ENCODE results near the gene SLC25A48. TPM values are rescaled to one million over a fixed set of nuclear protein-coding genes. Genes with fewer than 3 reads are reported as not detected.

SLC25A48 gene
- total RNA-seq, 2 experiments from 2014 or later: not detected

DNA sequence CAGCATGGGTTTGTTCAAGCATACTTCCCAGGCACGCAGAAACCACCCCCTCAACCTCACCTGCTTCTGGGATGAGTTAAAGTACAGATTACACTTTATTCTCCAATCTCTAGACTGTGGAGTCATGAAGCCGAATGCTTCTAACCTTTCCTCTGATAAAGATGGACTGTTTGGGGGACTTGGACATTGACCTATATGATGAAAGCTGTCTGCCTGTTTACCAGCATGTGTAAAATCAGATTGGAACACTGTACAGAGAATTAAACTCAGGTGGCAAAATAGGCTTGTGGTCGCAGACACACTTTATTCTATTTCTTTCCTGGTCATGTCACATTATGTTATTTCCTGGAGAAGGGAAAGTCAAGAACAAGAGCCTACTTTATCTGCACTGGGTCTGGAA lies 35.5 kb downstream of the SLC25A48 start:
- Mint-ChIP-seq H3K4me3 (no peak overlapping the region), H3K4me1 (no peaks in the 10 kb centered on the region), H3K9me3 (no peaks in the 10 kb centered on the region), H3K36me3 (ENCODE audit: low read depth) (no peaks in the 10 kb centered on the region), H3K27ac (no peak overlapping the region), H3K27me3 (peaks cover 15% of the 10 kb centered on the region)
- ChIA-PET POLR2A (no interaction called here), CTCF (no interaction called here)
- DNase-seq: no peak

DNA sequence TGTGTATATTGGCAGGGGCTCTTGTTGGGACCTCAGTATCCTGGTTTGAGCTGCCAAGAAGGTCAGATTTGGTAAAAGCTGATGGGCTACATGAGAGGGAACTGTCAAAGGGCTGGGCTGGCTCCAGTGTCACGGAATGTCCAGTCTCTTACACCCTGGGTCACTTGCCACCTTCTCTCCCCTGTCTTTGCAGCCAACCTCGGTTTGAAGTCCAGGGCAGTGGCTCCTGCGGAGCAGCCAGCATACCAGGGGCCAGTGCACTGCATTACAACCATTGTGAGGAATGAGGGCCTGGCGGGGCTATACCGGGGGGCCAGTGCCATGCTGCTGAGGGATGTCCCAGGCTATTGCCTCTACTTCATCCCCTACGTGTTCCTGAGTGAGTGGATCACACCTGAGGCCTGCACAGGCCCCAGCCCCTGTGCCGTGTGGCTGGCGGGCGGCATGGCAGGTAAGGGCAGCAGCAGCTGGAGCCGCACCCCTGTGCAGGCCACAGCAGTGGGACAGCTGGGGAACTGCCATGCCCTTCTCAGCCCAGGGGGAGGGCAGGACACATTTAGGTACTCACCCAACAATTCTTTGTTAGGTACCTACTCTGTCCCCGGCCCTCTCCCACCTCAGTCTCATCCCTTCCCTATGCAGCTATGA lies 36.9 kb downstream of the SLC25A48 start:
- H3K36me3 Mint-ChIP-seq (ENCODE audit: low read depth): no peaks in the 10 kb centered on the region
- H3K27ac Mint-ChIP-seq: no peak overlapping the region
- no peaks in the 10 kb centered on the region for H3K4me1 Mint-ChIP-seq
- no peak overlapping the region for H3K4me3 Mint-ChIP-seq
- CTCF ChIA-PET: no interaction called here
- POLR2A ChIA-PET: no interaction called here
- H3K9me3 Mint-ChIP-seq: no peaks in the 10 kb centered on the region
- no peak for DNase-seq
- peaks cover 16% of the 10 kb centered on the region for H3K27me3 Mint-ChIP-seq

DNA sequence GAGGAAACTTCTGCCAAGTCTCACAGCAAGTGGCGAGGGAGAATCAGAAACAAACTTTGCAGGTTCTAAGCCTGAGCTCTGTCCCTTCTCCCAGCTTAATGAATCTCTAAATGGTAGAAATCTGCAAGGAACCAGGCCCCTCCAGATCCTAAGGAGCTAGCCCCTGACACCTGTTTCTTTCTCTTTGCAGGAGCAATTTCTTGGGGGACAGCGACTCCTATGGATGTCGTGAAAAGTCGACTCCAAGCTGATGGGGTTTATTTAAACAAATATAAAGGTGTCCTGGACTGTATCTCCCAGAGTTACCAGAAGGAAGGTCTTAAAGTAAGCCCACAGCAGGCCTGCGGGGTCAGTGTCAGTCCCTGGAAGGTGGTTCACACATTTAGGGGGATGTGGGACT lies 39.4 kb downstream of the SLC25A48 start:
- DNase-seq: no peak
- Mint-ChIP-seq H3K27ac (no peak overlapping the region), H3K4me1 (no peaks in the 10 kb centered on the region), H3K9me3 (no peaks in the 10 kb centered on the region), H3K27me3 (peaks cover 15% of the 10 kb centered on the region), H3K4me3 (no peak overlapping the region), H3K36me3 (ENCODE audit: low read depth) (no peaks in the 10 kb centered on the region)
- POLR2A ChIA-PET: no interaction called here
- CTCF ChIA-PET: no interaction called here

GRCh38 chr5:135874461-135874860 lies 40.0 kb downstream of the SLC25A48 start:
- DNase-seq: no peak
- Mint-ChIP-seq H3K27me3 (peaks cover 15% of the 10 kb centered on the region), H3K9me3 (no peaks in the 10 kb centered on the region), H3K4me3 (no peak overlapping the region), H3K4me1 (no peaks in the 10 kb centered on the region), H3K36me3 (ENCODE audit: low read depth) (no peaks in the 10 kb centered on the region), H3K27ac (no peak overlapping the region)
- CTCF ChIA-PET: interaction anchor here (0.9 kb wide), 1 partner anchor 9 kb away, joined by 3 read pairs; no protein-coding TSS in a partner anchor
- POLR2A ChIA-PET: no interaction called here

DNA sequence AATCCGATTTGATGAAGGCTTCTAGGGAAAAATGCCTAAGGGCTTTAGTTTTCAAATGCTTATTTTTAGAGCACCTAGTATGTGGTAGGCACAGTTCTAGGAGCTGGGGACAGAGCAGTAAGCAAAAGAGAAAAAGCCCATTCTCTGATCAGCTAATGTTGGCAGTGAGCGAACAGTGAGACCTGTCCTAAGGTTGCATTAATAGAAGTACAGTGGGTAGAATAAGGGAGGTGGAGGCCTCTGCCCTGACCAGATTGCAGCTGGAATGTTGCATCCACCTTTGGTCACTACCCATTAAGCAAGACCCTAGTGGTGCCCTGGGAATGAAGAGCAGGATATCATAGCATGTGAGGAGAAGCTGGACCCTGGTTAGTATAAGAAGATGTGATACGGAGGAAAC lies 41.1 kb downstream of the SLC25A48 start:
- ChIA-PET POLR2A (no interaction called here), CTCF (interaction anchor here (0.7 to 1.0 kb wide), 2 partner anchors 45 to 216 kb away, joined by 3 to 7 read pairs; no protein-coding TSS in a partner anchor)

GRCh38 chr5:135876146-135876545 lies 41.7 kb downstream of the SLC25A48 start:
- Mint-ChIP-seq H3K4me1 (no peaks in the 10 kb centered on the region), H3K27ac (no peak overlapping the region), H3K36me3 (ENCODE audit: low read depth) (no peaks in the 10 kb centered on the region), H3K9me3 (no peaks in the 10 kb centered on the region), H3K4me3 (no peak overlapping the region), H3K27me3 (peaks cover 18% of the 10 kb centered on the region)
- ChIA-PET POLR2A (no interaction called here), CTCF (interaction anchor here (0.6 to 1.0 kb wide), 4 partner anchors 46 to 316 kb away, joined by 3 to 7 read pairs (median 5); no protein-coding TSS in a partner anchor)
- no peak for DNase-seq

More for the DNA sequence above, 41.1 kb downstream of the SLC25A48 start:
- no peak overlapping the region for H3K4me3 Mint-ChIP-seq
- no peak for DNase-seq
- H3K9me3 Mint-ChIP-seq: no peaks in the 10 kb centered on the region
- no peaks in the 10 kb centered on the region for H3K36me3 Mint-ChIP-seq (ENCODE audit: low read depth)
- H3K4me1 Mint-ChIP-seq: no peaks in the 10 kb centered on the region
- no peak overlapping the region for H3K27ac Mint-ChIP-seq
- peaks cover 15% of the 10 kb centered on the region for H3K27me3 Mint-ChIP-seq

- H3K4me3 Mint-ChIP-seq: no peak overlapping the region
- no peaks in the 10 kb centered on the region for H3K9me3 Mint-ChIP-seq
- ChIA-PET POLR2A (no interaction called here), CTCF (no interaction called here)
- no peaks in the 10 kb centered on the region for H3K36me3 Mint-ChIP-seq (ENCODE audit: low read depth)
- H3K27me3 Mint-ChIP-seq: peaks cover 14% of the 10 kb centered on the region
- DNase-seq: no peak
- no peak overlapping the region for H3K27ac Mint-ChIP-seq
- no peaks in the 10 kb centered on the region for H3K4me1 Mint-ChIP-seq
These were observed 43.2 kb downstream of the SLC25A48 start for GRCh38 chr5:135877570-135878155.

DNA sequence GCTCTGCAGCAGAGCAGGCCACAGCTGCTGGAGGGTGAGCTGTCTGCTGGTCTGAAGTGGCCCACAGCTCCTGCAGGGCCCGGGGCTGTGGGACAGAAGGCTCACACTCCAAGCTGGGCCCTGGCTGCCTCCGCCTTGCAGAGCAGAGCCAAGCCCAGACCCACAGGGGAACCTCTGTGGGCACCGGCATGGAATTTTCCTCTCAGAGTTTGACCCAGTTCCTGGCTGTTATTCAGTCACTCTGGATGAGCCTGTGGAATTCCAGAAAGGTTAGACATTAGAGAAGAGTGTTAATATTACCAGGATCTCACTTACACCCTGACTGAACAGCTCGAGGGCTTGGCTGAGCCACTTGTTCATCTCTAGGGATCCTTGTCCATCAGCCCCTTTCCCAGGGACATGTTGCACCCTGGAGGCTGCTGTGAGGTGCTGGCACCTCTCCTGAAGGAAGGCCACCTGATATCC lies 43.7 kb downstream of the SLC25A48 start:
- POLR2A ChIA-PET: no interaction called here
- H3K27me3 Mint-ChIP-seq: peaks cover 19% of the 10 kb centered on the region

DNA sequence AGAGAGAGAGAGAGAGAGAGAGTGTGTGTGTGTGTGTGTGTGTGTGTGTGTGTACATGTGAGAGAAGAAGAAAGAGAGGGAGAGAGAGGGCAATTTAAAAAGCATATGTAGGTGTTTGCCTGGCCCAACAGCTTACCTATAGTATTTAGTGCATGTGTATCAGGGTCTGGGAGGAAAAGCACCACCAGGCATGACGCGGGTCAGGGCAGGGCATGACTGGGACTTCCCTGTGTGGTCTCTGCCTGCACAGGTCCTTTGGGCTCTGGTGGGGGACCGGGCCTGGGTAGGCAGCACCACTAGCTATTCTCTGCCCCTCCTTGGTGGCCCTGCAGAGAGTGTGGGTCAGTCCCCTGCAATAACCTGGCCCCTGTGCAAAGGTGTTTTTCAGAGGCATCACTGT lies 45.1 kb downstream of the SLC25A48 start:
- POLR2A ChIA-PET: no interaction called here
- Mint-ChIP-seq H3K4me1 (no peaks in the 10 kb centered on the region), H3K36me3 (ENCODE audit: low read depth) (no peaks in the 10 kb centered on the region), H3K9me3 (no peaks in the 10 kb centered on the region), H3K4me3 (no peak overlapping the region), H3K27ac (no peak overlapping the region), H3K27me3 (peaks cover 23% of the 10 kb centered on the region)
- no peak for DNase-seq
- CTCF ChIA-PET: no interaction called here

More for the DNA sequence above, 43.7 kb downstream of the SLC25A48 start:
- no peak overlapping the region for H3K27ac Mint-ChIP-seq
- no peaks in the 10 kb centered on the region for H3K9me3 Mint-ChIP-seq
- no peak for DNase-seq
- no peaks in the 10 kb centered on the region for H3K36me3 Mint-ChIP-seq (ENCODE audit: low read depth)
- H3K4me3 Mint-ChIP-seq: no peak overlapping the region
- CTCF ChIA-PET: no interaction called here
- H3K4me1 Mint-ChIP-seq: no peaks in the 10 kb centered on the region

DNA sequence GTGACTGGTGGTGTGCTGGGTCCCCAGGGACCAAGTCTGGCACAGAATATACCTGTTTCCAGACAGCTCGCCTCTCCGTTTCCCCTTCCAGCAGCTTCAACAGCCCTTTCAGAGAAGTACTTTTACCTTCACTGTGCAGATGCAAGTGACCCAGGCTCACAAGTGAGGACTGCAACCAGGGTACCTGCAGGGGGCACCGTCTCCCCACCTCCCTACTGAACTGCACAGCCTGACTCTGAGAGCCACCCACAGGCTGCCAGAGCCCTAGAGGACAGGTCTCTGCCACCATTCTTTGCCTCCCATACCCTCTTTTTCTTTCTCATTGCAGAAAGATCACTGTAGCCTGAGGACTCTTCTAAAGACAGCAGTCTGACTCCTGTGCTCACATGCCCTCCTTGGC lies 45.8 kb downstream of the SLC25A48 start:
- ChIA-PET CTCF (no interaction called here), POLR2A (no interaction called here)

GRCh38 chr5:135880801-135881200 lies 46.3 kb downstream of the SLC25A48 start:
- no peak for DNase-seq
- Mint-ChIP-seq H3K27me3 (peaks cover 26% of the 10 kb centered on the region), H3K4me3 (no peak overlapping the region), H3K27ac (no peak overlapping the region), H3K36me3 (ENCODE audit: low read depth) (no peaks in the 10 kb centered on the region), H3K9me3 (no peaks in the 10 kb centered on the region), H3K4me1 (no peaks in the 10 kb centered on the region)
- CTCF ChIA-PET: interaction anchor here (1.7 kb wide), 1 partner anchor 201 kb away, joined by 3 read pairs; no protein-coding TSS in a partner anchor
- POLR2A ChIA-PET: no interaction called here

More for the DNA sequence above, 45.8 kb downstream of the SLC25A48 start:
- Mint-ChIP-seq H3K9me3 (no peaks in the 10 kb centered on the region), H3K27me3 (peaks cover 24% of the 10 kb centered on the region), H3K4me3 (no peak overlapping the region), H3K27ac (no peak overlapping the region), H3K4me1 (no peaks in the 10 kb centered on the region), H3K36me3 (ENCODE audit: low read depth) (no peaks in the 10 kb centered on the region)
- DNase-seq: no peak

DNA sequence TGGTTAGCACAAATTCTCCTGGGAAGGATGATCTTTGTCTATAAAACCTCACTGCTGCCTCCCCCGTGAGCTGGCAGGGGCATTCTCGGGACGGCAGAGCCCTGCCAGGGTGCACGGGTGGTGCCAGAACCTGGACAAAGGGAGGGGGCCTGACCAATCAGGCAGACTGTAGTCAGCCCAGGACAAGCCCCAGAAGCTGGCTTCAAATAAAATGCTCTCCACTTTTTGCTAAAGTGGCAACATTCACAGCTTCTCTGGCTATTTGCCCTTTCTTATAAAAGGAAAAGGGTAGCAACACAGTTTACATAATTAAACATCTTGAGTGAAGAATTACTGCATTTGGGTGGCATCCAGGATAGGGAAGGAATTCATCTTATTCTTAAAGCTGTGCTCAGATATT lies 46.8 kb downstream of the SLC25A48 start:
- Mint-ChIP-seq H3K4me3 (no peak overlapping the region), H3K4me1 (no peaks in the 10 kb centered on the region), H3K27me3 (peaks cover 26% of the 10 kb centered on the region), H3K9me3 (no peaks in the 10 kb centered on the region), H3K36me3 (ENCODE audit: low read depth) (no peaks in the 10 kb centered on the region), H3K27ac (no peak overlapping the region)
- no peak for DNase-seq
- CTCF ChIA-PET: interaction anchor here (1.7 kb wide), 1 partner anchor 200 kb away, joined by 3 read pairs; no protein-coding TSS in a partner anchor
- POLR2A ChIA-PET: no interaction called here

GRCh38 chr5:135881819-135882218 lies 47.4 kb downstream of the SLC25A48 start:
- no peaks in the 10 kb centered on the region for H3K9me3 Mint-ChIP-seq
- H3K27me3 Mint-ChIP-seq: peaks cover 26% of the 10 kb centered on the region
- no peak for DNase-seq
- POLR2A ChIA-PET: no interaction called here
- H3K4me3 Mint-ChIP-seq: no peak overlapping the region
- no peaks in the 10 kb centered on the region for H3K4me1 Mint-ChIP-seq
- CTCF ChIA-PET: interaction anchor here (1.7 kb wide), 1 partner anchor 200 kb away, joined by 3 read pairs; no protein-coding TSS in a partner anchor
- H3K36me3 Mint-ChIP-seq (ENCODE audit: low read depth): no peaks in the 10 kb centered on the region
- no peak overlapping the region for H3K27ac Mint-ChIP-seq

GRCh38 chr5:135883026-135883425 lies 48.6 kb downstream of the SLC25A48 start:
- no peaks in the 10 kb centered on the region for H3K9me3 Mint-ChIP-seq
- H3K36me3 Mint-ChIP-seq (ENCODE audit: low read depth): no peaks in the 10 kb centered on the region
- H3K4me3 Mint-ChIP-seq: no peak overlapping the region
- H3K27me3 Mint-ChIP-seq: peaks cover 26% of the 10 kb centered on the region
- no peak for DNase-seq
- peaks cover 9% of the 10 kb centered on the region for H3K4me1 Mint-ChIP-seq
- no peak overlapping the region for H3K27ac Mint-ChIP-seq
- POLR2A ChIA-PET: no interaction called here
- CTCF ChIA-PET: interaction anchor here (0.8 kb wide), 1 partner anchor 8 kb away, joined by 3 read pairs; no protein-coding TSS in a partner anchor

Data from activated CD4-positive, alpha-beta memory T cell treated with anti-CD3 and anti-CD28 coated beads, Interleukin-2, amount 10 ng/mL, durations not matched to agents 7 days and 5 days (primary cell).